Endometrial microvascular endothelial cells (primary cell): Measurements from ENCODE around the gene RUNDC3A. TPM values are rescaled to one million over a fixed set of nuclear protein-coding genes. Genes with fewer than 3 reads are reported as not detected.
"Not testable (repeated sequence)": the region's sequence is repeated elsewhere in the genome, so short reads cannot be mapped to it uniquely, and the experiment has no call there.

ENCODE experiments used
- in situ Hi-C: cut with HindIII; loops from 2 replicates; pipeline ENCODE4 v1.10.0; 2017; ENCODE audit warnings: low sequenced_read_pairs, low pct_unique_long_range_greater_than_20kb; ENCODE audit errors: inconsistent ontology term
- total RNA-seq: library from RNA; depleted of rRNA; stranded (reverse); fragments of >200 nt; gene quantifications from one replicate; pipeline ENCODE4 v1.2.3, GENCODE V29; 2015; ENCODE audit errors: inconsistent ontology term

RUNDC3A gene
- total RNA-seq, 1 donor from 2014 or later: not detected

DNA sequence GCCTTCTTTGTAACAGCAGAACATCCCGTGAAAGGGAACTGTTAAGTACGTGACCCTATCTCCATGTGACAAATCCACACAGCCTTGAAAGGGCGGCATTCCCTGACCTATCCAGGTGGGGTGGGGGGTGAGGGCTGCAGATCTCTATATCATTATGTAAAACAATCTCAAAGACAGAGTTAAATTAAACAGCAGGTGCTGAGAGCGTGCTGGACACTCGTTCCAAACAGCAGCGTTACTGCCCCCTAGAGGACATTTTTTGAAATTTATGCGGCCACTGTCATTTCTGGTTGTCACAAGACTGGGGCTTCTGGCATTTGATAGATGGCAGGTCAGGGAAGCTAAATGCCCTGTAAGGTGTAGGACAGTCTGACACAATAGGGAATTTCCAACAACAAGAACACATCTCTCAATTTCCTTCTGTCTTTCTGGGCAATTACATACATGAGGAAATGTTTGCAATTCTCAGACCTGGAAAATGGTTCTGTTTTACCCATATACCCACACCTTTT, 22.9 kb downstream of the RUNDC3A start:
- in situ Hi-C loops: no loop called here

DNA sequence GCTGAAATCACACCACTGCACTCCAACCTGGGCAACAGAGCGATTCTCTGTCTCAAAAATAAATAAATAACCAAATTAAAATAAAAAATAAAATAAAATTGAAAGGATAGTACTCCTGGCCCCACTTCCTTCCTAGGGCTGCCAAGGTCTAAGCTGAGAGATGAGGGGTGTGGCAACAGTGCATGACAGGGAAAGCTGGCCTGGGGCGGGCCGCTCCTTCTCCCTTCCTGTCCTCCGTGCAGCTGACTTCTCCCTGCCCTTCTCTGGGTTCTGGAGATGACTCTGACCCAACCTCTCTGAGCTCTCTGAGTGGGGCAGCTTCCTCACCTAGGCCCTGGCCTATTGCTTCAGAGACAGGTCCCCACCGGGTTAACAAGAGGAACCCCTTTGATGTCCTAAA, 25.0 kb downstream of the RUNDC3A start:
- in situ Hi-C loops: no loop called here

DNA sequence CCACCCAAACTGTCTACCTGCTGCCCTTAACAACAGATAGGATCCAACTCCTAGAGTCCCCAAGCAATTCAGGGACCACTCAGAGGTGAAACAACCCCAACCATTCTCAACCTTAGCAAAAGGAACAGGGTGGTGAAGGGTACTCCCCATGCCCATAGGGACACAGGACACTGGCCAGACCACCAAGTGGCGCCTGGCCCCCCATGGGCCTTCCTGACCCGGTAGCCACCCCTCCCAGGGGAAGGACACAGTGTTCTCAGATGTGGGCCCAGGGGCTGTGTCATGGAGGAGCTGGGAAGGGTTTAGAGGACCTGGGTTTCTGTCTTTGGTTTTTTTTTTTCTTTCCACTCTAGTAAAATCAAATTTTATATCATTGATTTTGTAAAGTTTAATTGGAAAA, 25.9 kb downstream of the RUNDC3A start:
- in situ Hi-C loops: no loop called here

DNA sequence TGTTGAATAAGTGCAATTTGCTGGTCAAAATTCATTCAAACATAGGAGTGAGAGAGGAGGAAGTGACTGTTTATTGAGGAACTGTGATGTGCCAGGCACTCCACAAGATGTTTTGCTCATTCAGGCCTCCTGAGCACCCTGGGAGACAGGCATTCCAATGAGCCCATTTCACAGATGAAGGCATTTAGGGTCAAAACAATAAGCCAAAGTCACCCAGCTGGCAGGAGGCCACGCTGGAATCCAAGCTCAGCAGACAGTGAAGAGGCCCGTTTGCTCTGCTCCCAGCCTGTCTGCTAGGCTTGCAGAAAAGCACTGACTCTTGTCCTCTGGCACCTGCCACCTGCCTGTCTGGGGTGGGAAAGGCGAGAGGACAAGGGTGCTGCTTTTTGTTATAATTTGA, 26.3 kb downstream of the RUNDC3A start:
- in situ Hi-C loops: no loop called here

DNA sequence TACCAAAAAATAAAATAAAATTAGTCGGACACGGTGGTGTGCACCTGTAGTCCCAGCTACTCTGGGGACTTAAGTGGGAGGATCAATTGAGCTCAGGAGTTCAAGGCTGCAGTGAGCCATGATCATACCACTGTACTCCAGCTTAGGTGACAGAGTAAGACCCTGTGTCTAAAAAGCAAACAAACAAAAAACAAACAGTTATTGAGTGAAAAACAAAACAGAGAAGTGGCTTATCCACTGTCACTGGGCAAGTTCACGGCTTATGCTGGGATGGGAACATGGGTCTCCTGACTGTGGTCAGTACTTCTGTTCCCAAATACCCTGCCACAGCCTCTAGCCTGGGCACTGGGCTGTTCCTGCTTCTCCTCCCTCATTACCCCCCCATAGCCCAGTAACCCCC, 27.2 kb downstream of the RUNDC3A start:
- in situ Hi-C loops: no loop called here

DNA sequence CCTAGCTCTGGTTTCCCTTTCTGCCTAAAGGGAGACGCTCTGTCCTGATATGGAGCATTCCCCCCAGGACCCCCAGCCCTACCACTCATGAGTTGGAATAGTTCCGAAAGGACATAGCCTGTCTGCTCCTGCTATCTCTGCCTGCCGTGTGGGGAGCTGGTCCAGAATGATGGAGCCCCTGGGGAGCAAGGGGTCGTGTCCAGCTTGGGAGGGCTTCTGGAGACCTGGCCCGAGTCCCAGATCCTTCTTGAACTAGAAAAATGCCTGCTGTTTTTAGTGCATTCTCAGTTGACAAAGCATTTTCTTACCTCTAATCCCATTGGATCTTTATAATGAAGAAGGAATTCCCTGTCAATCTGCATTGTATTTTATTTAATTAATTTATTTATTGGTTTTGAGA, 27.6 kb downstream of the RUNDC3A start:
- in situ Hi-C loops: no loop called here

DNA sequence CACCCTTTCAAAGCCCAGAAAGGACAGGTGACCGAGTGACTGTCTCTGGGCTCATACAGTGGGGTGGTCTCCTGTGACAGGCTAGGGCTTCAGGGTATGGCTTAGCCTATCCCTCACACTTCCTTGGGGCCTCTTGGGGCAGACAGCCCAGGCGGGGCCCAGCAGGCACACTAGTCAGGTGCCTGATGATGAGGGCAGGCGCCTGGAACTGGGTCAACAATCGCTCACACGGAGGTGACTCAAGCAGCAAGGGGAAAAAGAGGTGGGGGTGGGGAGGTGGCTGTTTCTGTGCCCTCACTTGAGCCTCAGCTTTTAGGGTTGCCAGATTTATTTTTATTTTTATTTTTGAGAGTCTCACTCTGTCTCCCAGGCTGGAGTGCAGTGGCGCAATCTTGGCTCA, 30.3 kb downstream of the RUNDC3A start:
- in situ Hi-C loops: no loop called here

DNA sequence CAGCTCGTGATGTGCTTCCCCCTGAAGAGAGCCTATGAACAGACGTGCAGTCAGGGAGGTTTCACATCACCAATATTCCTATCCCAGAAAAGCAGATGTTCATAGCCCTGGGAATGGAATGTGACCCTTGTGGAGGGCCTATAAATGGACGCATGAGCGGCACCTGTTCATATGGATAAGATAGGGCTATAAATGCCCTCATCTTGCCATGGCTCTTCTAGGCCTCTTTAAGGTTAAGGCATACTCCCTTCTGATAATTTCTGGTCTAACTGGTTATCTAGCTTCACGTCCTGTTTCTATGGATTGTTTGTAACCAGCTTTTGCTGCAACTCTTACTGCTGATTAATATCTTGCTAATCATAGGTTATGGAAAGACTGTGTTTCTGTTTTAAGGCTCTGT, 32.2 kb downstream of the RUNDC3A start:
- in situ Hi-C loops: not testable (repeated sequence)

DNA sequence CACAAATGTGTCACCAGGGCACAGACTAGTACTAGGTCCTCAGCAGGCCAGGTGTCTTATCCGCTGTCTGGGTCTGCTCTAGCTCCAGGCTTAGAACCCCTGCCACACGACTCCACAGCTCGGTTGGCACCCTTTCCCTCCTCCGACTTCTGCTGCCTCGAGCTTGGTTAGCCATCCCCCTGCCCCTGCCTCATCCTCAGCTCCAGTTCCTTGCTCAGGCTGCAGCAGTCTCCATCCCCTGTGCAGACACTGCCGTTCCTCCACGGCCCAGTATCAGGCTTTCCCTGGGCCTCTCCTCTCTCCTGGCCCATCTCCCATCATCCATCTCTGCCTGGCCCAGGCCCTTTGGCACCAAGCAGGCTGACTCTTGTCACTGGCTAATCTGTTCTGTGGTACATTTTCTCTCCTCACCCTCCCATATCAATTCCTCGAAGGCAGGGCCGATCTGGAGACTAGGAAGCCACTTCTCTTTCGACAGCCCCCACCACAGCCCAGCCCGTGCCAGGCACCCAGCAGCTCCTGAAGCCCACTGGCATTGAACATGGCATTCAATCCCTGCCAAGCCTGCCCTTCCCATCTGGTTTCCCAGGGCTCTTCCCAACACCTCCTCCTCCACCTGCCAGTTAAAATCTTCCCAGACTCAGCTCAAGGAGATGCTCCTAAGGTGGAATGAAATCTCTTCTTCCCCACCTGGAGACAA, 35.3 kb downstream of the RUNDC3A start:
- in situ Hi-C loops: no loop called here

DNA sequence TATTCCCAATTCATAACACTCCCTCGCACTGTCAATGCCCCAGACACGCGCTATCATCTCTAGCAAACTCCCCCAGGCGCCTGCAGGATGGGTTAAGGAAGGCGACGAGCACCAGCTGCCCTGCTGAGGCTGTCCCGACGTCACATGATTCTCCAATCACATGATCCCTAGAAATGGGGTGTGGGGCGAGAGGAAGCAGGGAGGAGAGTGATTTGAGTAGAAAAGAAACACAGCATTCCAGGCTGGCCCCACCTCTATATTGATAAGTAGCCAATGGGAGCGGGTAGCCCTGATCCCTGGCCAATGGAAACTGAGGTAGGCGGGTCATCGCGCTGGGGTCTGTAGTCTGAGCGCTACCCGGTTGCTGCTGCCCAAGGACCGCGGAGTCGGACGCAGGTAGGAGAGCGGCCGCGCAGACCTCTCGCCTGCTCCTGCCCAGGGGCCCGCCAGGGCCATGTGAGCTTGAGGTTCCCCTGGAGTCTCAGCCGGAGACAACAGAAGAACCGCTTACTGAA, 36.6 kb downstream of the RUNDC3A start, which contains the start of gene GRN:
Gene GRN (plus strand): TSS at position 364 of the 515 bp plus-strand sequence. CDS start 3,863 bp downstream, outside the sequence.
- in situ Hi-C loops: no loop called here

DNA sequence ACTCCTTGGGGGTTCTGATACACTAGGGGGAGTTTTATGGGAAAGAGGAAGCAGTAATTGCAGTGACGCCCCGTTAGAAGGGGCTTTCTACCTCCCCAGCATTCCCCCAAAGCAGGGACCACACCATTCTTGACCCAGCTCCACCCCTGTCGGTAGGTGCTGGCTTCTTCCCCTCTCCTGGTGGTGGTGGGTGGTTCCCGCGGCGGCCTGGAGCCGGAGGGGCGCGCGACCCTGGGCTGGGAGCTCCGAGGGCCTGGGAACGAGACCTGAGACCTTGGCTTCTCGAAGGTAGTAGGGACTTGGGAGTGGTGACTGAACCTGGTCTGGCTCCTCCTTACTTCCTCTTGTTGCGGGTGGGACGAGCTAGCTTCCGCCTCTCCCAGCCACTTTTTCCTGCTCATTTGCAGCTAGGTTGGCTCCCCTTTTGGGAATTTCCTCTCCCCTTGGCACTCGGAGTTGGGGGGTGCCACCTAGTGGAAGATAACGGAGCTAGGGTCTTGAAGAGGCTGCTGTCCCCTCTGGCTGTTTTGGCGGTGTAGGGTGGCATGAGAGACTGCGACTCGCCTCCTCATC, 37.1 kb downstream of the RUNDC3A start:
- in situ Hi-C loops: no loop called here

DNA sequence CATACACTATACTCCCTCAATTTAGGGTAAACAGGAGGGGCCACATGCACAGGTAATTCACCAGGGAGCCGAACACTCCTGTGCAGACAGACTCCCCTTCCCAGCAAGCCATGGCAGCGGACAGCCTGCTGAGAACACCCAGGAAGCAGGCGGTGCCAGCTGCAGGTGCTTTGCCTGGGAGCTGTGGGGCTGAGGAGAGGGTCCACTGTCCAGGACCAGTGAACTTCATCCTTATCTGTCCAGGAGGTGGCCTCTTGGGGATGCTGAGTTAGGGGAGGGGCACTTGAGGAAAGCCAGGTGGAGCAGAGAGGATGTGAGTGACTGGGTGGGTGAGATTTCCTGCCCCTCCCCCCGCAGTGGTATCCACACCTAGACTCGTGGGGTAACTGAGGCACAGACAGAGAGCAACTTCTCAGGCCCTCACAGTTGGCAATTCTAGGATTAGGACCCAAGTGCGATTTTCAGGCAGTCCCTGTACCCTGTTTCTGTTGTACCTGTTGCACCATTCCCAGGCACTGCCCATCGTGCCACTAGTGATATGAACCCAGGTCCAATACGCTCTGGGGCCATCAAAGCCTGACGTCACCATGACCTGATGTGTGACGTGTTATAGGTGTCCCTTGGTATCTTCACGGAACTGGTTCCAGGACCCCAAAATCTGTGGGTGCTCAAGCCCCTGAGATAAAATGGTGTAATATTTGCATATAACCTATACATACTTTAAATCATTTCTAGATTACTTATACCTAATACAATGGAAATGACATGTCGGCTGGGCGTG, 37.9 kb downstream of the RUNDC3A start:
- in situ Hi-C loops: no loop called here

DNA sequence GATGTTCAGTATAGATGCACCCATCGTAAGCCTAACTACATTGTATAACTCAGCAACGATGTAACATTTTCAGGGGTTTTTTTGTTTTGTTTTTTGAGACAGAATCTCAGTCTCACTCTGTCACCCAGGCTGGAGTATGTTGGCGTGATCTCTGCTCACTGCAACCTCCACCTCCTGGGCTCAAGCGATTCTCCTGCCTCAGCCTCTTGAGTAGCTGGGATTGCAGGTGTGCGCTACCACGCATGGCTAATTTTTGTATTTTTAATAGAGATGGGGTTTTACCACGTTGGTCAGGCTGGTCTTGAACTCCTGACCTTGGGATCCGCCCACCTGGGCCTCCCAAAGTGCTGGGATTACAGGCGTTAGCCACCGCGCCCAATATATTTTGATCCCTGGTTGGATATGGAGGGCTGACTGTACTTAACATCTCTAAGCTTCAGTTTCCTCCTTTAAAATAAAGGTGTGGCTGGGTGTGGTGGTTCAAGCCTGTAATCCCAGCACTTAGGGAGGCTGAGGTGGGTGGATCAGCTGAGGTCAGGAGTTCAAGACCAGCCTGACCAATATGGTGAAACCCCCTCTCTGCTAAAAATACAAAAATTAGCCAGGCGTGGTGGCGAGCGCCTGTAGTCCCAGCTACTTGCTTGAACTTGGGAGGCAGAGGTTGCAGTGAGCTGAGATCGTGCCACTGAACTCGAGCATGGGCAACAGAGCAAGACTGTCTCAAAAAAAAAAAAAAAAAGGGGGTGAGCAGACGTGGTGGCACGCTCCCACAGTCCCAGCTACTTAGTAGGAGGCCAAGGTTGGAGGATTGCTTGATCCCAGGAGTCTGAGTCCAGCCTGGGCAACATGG, 39.0 kb downstream of the RUNDC3A start:
- in situ Hi-C loops: not testable (repeated sequence)

DNA sequence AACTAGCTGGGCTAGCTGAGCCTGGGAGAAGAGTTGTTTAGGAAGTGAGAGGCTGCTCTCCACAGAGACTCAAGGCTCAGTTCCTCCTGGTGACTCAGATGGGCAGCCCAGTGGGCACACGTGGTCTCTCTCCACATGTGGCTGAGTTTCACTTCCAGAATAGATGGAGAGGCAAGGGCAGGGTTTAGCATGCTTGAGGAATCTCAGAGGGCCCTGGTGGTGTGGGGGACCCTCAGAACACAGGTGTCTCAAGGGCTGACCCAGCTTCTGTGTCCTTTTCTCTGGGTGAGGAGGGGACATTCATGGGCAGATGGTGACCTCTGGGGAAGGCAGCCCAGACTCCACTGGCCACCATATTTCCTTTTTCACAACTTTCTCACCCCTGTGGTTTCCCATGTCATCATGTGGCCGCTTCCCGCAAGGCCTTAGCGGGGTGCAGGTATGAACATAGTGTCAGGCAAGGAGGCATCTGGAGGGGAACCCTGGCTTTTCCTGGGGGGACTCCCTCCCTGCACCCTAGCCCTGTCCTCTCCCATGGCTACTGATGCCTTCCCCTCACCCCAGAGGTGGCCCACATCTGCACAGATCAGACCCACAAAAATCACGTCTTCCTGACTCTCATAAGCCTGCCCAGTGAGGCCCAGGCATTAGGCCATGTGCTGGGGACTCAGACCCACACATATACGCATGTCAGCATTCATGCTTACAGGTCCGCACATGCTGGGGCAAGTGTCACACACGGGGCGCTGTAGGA, 40.0 kb downstream of the RUNDC3A start:
- in situ Hi-C loops: no loop called here

DNA sequence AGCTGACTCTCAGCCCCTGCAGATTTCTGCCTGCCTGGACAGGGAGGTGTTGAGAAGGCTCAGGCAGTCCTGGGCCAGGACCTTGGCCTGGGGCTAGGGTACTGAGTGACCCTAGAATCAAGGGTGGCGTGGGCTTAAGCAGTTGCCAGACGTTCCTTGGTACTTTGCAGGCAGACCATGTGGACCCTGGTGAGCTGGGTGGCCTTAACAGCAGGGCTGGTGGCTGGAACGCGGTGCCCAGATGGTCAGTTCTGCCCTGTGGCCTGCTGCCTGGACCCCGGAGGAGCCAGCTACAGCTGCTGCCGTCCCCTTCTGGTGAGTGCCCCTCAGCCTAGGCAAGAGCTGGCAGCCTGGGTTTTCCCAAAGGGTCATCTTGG, 40.6 kb downstream of the RUNDC3A start:
- in situ Hi-C loops: no loop called here

DNA sequence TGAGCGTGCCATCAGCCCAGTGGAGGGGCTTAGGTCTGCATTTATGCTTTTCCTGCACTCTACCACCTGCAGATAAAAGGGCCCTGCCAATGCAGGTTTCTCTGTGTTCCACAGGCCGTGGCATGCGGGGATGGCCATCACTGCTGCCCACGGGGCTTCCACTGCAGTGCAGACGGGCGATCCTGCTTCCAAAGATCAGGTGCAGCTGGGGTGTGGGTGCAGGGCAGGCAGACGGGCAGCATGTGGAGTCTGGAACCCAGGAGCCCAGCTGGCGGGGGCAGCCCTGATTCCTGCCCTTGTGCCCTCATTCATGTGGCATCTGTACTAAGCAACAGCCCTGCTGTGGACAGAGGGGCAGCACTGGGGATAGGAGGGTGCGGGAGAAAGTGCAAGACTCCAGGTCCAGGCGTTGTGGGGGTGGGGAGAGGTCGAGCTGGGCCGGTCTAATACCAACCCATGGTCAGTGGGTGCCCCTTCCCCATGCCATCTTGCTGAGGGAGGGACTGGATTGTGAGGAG, 41.2 kb downstream of the RUNDC3A start:
- in situ Hi-C loops: no loop called here

DNA sequence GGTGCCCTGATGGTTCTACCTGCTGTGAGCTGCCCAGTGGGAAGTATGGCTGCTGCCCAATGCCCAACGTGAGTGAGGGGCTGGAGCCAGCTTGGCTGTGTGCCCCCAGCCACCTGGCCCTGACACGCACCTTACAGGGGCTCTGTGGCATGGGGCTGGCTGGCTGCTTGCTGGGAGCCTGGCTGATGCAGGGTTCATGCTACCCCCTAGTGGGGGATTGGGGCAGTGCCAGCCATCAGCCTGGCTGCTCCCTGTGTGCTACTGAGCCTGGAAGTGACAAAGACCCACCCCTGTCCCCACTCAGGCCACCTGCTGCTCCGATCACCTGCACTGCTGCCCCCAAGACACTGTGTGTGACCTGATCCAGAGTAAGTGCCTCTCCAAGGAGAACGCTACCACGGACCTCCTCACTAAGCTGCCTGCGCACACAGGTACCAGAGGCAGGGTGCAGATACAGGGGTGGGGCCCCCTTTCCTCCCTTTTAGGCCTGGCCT, 42.4 kb downstream of the RUNDC3A start:
- in situ Hi-C loops: no loop called here

DNA sequence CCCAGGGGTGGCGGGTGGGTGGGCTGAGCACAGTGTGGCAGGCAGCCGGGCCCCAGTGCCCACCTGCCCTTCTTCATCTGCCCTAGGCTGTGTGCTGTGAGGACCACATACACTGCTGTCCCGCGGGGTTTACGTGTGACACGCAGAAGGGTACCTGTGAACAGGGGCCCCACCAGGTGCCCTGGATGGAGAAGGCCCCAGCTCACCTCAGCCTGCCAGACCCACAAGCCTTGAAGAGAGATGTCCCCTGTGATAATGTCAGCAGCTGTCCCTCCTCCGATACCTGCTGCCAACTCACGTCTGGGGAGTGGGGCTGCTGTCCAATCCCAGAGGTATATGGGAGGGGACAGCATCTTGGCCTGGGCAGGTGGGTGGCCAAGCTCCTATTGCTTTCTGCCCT, 43.1 kb downstream of the RUNDC3A start:
- in situ Hi-C loops: no loop called here
